ENCODE data around the gene ARHGEF37.
"Not testable (repeated sequence)": the region's sequence is repeated elsewhere in the genome, so short reads cannot be mapped to it uniquely, and the experiment has no call there.

Gene ARHGEF37

GRCh38 chr5:149564542-149565140, 16.7 kb upstream of the ARHGEF37 start:
- FAIRE-seq: peak; percentile 90

DNA sequence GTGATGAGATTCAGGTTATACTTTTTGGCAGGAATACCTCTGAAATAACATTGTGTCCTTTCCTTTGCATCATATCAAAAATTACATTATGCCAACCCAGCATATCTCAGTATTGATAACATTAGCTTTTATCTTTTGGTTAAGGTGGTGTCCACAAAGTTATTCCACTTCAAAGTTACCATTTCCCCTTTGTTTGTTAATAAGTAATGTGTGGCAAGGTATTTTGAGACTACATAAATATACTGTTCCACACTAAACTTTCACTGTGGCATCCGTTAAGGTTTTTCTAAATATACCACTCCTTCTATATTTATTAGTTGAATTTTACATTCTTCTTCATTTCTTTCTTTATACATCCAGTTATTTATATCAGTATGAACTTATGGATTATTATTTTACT, 14.1 kb upstream of the ARHGEF37 start:
- FAIRE-seq: no peak

DNA sequence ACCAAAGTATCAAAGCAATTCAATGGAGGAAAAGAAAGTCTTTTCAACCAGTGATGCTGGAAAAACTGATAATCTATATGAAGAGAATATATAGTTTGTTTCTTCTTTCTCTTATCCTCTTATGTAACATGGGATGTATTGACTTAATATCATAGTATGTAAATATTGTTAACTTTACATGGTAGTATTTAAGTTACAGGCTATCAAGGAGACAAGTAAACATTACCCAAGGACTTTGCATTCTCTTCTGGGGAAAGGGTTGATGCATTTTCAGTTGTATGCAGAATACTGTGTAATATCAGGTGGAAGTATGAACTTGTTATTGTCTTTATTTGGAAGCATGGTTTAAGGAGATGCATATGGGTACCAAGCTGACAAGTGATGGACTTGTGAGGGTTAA, 9.1 kb upstream of the ARHGEF37 start:
- no peak for FAIRE-seq

- FAIRE-seq: no peak
Measured at GRCh38 chr5:149572576-149573231, 8.6 kb upstream of the ARHGEF37 start.

GRCh38 chr5:149575131-149575530, 6.2 kb upstream of the ARHGEF37 start:
- FAIRE-seq: no peak

DNA sequence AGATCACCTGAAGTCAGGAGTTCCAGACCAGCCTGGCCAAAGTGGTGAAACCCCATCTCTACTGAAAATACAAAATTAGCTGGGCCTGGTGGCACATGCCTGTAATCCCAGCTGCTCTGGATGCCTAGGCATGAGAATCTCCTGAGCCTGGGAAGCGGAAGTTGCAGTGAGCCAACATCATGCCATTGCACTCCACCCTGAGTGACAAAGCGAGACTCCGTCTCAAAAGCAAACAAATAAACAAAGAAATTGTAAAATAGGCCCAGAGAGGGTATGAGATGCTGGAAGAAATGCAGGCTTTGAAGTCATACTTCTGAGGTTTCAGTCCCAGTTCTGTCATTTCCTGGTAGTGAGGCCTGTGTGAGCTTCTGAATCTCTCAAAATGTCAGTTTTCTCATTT, 5.3 kb upstream of the ARHGEF37 start:
- FAIRE-seq: no peak

- no peak for FAIRE-seq
Measured at GRCh38 chr5:149578896-149579295, 2.4 kb upstream of the ARHGEF37 start.

DNA sequence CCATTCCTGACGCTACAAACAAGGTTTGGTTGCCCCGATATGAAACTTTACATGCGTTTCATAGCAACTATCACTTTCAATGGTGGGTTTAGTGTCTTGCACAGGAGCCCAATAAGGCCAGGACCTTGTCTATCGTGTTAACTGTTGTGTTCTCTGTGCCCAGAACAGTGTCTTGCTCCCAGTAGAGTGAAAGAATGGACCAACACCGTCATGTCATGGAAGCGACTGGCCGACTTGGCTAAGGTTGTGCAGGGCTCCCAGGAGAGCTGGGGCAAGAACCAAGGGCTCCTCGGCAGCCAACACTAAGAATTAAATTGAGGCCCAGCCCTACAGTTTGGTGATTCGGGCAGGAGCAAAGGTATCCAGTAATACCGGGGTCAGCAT, 498 bp upstream of the ARHGEF37 start:
- FAIRE-seq: no peak

- no peak for FAIRE-seq
Measured at GRCh38 chr5:149581931-149582768, 852 bp downstream of the ARHGEF37 start.

DNA sequence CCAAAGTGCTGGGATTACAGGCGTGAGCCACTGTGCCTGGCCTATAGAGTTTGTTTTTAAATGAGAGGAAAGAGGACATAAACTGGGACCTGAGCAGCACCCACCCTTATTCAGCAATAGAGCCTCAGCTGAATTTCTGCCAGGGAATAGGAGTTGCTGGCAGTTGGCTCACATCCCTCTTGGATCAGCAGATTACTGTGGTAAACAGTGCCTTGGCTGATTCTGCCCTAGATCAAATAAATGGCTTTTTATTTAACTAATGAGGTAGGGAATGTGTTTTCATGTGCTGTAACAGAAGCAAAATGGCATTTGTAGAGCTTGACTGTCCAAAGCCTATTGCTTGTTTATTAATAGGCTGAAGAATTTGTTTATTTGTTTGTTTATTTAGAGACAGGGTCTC, 2.1 kb downstream of the ARHGEF37 start:
- FAIRE-seq: peak; percentile 97

- FAIRE-seq: no peak
Measured at GRCh38 chr5:149584121-149584520, 2.8 kb downstream of the ARHGEF37 start.

DNA sequence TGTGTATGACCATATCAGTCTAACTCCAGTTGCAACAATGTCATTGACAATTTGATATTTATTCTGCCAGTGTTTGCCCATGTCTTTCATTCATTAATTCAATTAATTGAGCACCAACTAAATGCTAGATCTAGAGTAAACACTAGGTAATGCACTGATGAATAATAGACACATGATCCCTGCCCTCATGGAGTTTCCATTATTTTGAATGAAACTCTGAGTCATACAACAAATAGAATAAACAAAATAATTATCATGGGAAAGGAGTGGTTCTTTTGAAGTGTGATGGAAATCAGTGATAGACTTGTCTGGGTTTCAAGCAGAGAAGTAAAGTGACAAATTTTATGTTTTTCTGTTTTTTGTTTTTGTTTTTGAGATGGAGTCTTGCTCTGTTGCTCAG, 4.6 kb downstream of the ARHGEF37 start:
- no peak for FAIRE-seq

DNA sequence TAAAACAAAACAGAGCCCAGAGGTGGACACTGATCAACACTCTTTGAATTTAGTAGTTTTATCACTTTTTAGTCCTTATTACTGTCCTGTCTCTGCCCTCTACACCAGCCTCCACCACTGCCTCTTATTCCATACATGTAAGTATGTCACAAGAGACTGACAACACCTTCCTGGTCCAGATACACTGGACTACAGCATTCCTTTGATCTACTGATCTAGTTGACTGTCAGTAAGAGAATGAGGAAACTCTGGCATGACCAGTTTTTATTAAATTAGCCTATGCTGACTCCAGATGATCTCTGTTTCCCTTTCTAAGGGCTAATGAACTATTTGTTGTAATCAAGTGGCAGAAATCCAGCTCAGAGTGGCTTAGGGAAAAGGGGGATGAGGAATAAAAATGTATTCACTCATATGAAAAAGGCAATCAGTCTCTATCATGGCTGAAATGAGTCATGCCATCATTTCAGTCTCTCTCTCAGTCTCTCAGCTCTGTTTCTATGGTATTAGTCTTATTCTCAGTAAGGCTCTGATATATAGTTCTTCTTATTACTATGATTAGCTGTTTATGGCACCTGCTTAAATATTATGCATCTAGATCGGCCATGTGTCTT, 5.5 kb downstream of the ARHGEF37 start:
- FAIRE-seq: peak; percentile 95

DNA sequence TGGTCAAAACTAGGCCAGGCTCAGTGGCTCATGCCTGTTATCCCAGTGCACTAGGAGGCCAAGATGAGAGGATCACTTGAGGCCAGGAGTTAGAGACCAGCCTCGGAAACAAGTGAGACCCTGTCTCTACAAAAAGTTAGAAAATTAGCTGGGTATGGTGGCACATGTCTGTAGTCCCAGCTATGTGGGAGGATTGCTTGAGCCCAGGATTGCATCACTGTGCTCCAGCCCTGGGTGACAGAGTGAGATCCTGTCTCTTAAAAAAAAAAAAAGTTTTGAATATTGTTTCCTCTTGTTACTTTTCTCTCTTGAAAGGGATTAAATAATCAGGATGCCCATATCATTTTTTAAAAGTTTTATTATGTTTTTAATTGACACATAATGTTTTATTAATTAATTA, 7.6 kb downstream of the ARHGEF37 start:
- FAIRE-seq: no peak

DNA sequence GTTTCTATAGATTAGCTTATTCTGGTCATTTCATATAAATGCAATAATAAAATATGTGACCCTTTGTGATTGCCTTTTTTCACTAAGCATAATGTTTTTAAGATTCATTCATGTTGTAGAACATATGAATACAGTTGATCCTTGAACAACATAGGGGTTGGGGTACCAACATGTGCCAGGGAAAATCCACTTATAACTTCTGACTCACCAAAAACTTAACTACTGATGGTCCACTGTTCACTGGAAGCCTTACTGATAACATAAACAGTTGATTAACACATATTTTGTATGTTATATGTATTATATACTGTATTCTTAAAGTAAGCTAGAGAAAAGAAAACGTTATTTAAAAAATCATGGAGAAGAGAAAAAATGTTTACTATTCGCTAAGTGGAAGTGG, 12.1 kb downstream of the ARHGEF37 start:
- no peak for FAIRE-seq

GRCh38 chr5:149594206-149594895, 13.1 kb downstream of the ARHGEF37 start:
- no peak for FAIRE-seq

DNA sequence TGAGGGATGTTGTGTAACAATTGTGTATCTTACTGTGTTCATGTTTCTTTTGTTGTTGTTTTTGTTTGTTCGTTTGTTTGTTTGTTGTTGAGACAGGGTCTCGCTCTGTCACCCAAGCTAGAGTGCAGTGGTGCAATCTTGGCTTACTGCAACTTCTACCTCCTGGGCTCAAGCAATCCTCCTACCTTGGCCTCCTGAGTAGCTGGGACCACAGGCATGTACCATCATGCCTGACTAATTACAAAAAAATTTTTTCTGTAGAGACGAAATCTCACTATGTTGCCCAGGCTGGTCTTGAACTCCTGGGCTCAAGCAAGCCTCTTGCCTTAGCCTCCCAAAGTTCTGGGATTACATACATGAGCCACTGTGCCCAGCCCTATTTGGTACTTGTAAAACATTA, 13.8 kb downstream of the ARHGEF37 start:
- FAIRE-seq: not testable (repeated sequence)

GRCh38 chr5:149596712-149597111, 15.4 kb downstream of the ARHGEF37 start:
- FAIRE-seq: no peak

DNA sequence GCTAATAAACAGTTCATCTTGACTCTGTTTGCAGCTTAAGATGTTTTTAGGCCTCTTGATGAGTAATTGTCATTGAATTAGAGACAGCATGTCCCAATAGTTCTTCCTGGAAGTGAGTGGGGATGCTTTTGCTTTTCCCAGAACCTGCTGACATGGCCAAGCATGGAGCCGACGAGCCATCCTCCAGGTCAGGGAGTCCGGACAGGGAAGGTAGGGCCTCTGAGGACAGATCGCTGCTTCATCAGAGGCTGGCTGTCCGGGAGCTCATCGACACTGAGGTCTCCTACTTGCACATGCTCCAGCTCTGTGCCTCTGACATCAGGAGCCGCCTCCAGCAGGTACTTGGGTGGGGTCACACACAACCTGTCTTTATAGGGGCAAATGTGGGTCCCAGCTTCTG, 16.3 kb downstream of the ARHGEF37 start:
- FAIRE-seq: no peak

DNA sequence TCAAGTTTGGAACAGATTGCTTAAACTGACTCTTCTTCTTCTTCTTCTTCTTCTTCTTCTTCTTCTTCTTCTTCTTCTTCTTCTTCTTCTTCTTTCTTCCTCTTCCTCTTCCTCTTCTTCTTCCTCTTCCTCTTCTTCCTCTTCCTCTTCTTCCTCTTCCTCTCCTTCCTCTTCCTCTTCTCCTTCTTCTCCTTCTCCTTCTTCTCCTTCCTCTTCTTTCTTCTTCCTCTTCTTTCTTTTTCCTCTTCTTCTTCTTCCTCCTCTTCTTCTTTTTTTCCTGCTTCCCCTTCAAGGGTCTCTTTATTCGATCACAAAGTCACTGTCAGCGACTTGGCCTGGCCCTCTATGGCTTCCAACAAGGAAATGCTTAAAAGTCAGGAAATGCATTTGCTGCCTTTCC, 16.9 kb downstream of the ARHGEF37 start:
- FAIRE-seq: not testable (repeated sequence)

- no peak for FAIRE-seq
Measured at GRCh38 chr5:149598966-149599365, 17.7 kb downstream of the ARHGEF37 start.

GRCh38 chr5:149599375-149599774, 18.1 kb downstream of the ARHGEF37 start:
- no peak for FAIRE-seq

DNA sequence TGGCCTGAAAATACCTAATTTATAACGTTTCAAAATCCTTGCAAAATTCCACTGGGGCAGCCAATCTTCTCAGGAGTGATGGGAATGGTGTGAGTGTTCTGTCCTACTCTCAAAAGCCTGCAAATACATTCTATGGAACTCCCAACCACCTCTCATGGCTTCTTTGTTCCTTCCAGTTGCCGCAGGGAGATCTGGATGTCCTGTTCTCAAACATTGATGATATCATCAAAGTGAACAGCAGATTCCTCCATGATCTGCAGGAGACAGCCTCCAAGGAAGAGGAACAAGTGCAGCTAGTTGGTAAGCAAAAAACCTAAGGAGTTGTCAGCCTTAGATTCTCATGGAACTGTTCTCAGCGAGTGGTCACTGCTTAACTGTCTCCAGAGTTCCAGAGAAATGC, 19.6 kb downstream of the ARHGEF37 start:
- FAIRE-seq: no peak

All from islet of Langerhans (tissue), 1 donor.